Activated naive CD4-positive, alpha-beta T cell treated with anti-CD3 and anti-CD28 coated beads for 36 hours (primary cell): Measurements from ENCODE around the gene FAM236D. TPM values are rescaled to one million over a fixed set of nuclear protein-coding genes. Genes with fewer than 3 reads are reported as not detected.

Experiments
- total RNA-seq, 2 experiments: library from RNA; stranded (reverse); gene quantifications; one replicate each; pipeline ENCODE4 v1.2.3, GENCODE V29; 2021

FAM236D gene
- total RNA-seq, 2 experiments from 2014 or later: not detected

Other genes starting within 250 kb of the FAM236D start
- gene HDAC8, start 235.4 kb downstream of the FAM236D start, total RNA-seq: 10 to 100 TPM; 14.8 to 16.8 TPM
- 1 to 10 TPM; 5.8 to 6.5 TPM for gene PHKA1, start 93.9 kb downstream of the FAM236D start, total RNA-seq
- not detected for gene DMRTC1B, start 31.3 kb downstream of the FAM236D start, total RNA-seq
- not detected for gene FAM236B, start 25.6 kb downstream of the FAM236D start, total RNA-seq
- gene FAM236C, start 104.4 kb upstream of the FAM236D start, total RNA-seq: not detected
- not detected for gene FAM236A, start 130.0 kb upstream of the FAM236D start, total RNA-seq
- gene DMRTC1, start 135.6 kb upstream of the FAM236D start, total RNA-seq: not detected
- gene PABPC1L2B, start 194.7 kb upstream of the FAM236D start, total RNA-seq: not detected